HG02588 (cell line): Measurements from ENCODE around the gene MEA1.

Experiments used
- ATAC-seq: cut with Tn5 transposase; IDR thresholded peaks from one replicate; pipeline ENCODE4 v1.9.1; 2021; ENCODE audit warnings: mild to moderate bottlenecking, moderate library complexity; ENCODE audit not compliant: unreplicated experiment

Gene MEA1

GRCh38 chr6:43040542-43041257, 27.0 kb upstream of the MEA1 start:
- ATAC-seq: no peak

GRCh38 chr6:43038727-43039126, 25.0 kb upstream of the MEA1 start:
- no peak for ATAC-seq

- ATAC-seq: no peak
These were observed 24.0 kb upstream of the MEA1 start for GRCh38 chr6:43037706-43038105.

- no peak for ATAC-seq
These were observed 23.5 kb upstream of the MEA1 start for GRCh38 chr6:43037197-43037596.

- no peak for ATAC-seq
These were observed 23.0 kb upstream of the MEA1 start for GRCh38 chr6:43036712-43037111.

GRCh38 chr6:43035495-43036194, 21.9 kb upstream of the MEA1 start:
- no peak for ATAC-seq

- no peak for ATAC-seq
These were observed 20.4 kb upstream of the MEA1 start for GRCh38 chr6:43034190-43034525.

- no peak for ATAC-seq
These were observed 19.9 kb upstream of the MEA1 start for GRCh38 chr6:43033496-43034189.

GRCh38 chr6:43032326-43032725, 18.6 kb upstream of the MEA1 start:
- no peak for ATAC-seq

GRCh38 chr6:43029120-43029519, 15.4 kb upstream of the MEA1 start:
- ATAC-seq: no peak

GRCh38 chr6:43026365-43026764, 12.6 kb upstream of the MEA1 start:
- ATAC-seq: no peak

- no peak for ATAC-seq
These were observed 10.7 kb upstream of the MEA1 start for GRCh38 chr6:43024436-43024835.

GRCh38 chr6:43021270-43022047, 7.7 kb upstream of the MEA1 start, which contains the start of gene RRP36:
RRP36 (plus strand) TSS chr6:43021623; CDS start chr6:43021655, 32 bp downstream.
- peak; percentile 67 for ATAC-seq

- no peak for ATAC-seq
These were observed 7.1 kb upstream of the MEA1 start for GRCh38 chr6:43020847-43021246.

GRCh38 chr6:43020052-43020705, 6.4 kb upstream of the MEA1 start:
- ATAC-seq: no peak

- no peak for ATAC-seq
These were observed 5.4 kb upstream of the MEA1 start for GRCh38 chr6:43019152-43019551.

- no peak for ATAC-seq
These were observed 3.2 kb upstream of the MEA1 start for GRCh38 chr6:43016943-43017334.

GRCh38 chr6:43016176-43016942, 2.6 kb upstream of the MEA1 start:
- ATAC-seq: no peak

- ATAC-seq: no peak
These were observed 726 bp upstream of the MEA1 start for GRCh38 chr6:43014434-43014909.
